Measurements from ENCODE around the gene TMEM147.

TMEM147 gene

GRCh38 chr19:35521124-35521743 lies 24.2 kb upstream of the TMEM147 start:
- ATAC-seq, result no peak
- DNase-seq, result no peak

- ATAC-seq, result no peak
- no peak for DNase-seq
Observed at GRCh38 chr19:35522745-35523327, 22.6 kb upstream of the TMEM147 start.

- no peak for ATAC-seq
- DNase-seq, result no peak
Observed at GRCh38 chr19:35524181-35524837, 21.1 kb upstream of the TMEM147 start.

GRCh38 chr19:35525873-35526272 lies 19.6 kb upstream of the TMEM147 start:
- DNase-seq (no peak), ATAC-seq (no peak)

GRCh38 chr19:35528218-35529038 lies 17.0 kb upstream of the TMEM147 start, which contains the start of gene SBSN:
TSS of gene SBSN (minus strand) at chr19:35528311. CDS start at chr19:35528281, 30 bp downstream.
- no peak for DNase-seq
- no peak for ATAC-seq

- no peak for ATAC-seq
- DNase-seq, result no peak
Observed at GRCh38 chr19:35529241-35530218, 15.9 kb upstream of the TMEM147 start.

GRCh38 chr19:35531291-35531690 lies 14.1 kb upstream of the TMEM147 start:
- DNase-seq, result no peak
- ATAC-seq, result no peak

- DNase-seq (no peak), ATAC-seq (no peak)
Observed at GRCh38 chr19:35533201-35533821, 12.1 kb upstream of the TMEM147 start, which contains the start of gene GAPDHS. TSS of gene GAPDHS (plus strand) at chr19:35533456. CDS start at chr19:35533528, 72 bp downstream.

- peak; percentile 67 for ATAC-seq
- DNase-seq, result peak; percentile 28
Observed at GRCh38 chr19:35533822-35534392, 11.5 kb upstream of the TMEM147 start.

GRCh38 chr19:35534803-35535480 lies 10.5 kb upstream of the TMEM147 start:
- DNase-seq, result no peak

GRCh38 chr19:35539314-35539713 lies 6.1 kb upstream of the TMEM147 start:
- DNase-seq (no peak), ATAC-seq (no peak)

More at GRCh38 chr19:35534803-35535480, 10.5 kb upstream of the TMEM147 start:
- ATAC-seq, result no peak

- DNase-seq (no peak), ATAC-seq (no peak)
Observed at GRCh38 chr19:35539850-35540249, 5.6 kb upstream of the TMEM147 start.

- DNase-seq (no peak), ATAC-seq (no peak)
Observed at GRCh38 chr19:35540356-35540927, 5.0 kb upstream of the TMEM147 start.

- no peak for DNase-seq
Observed at GRCh38 chr19:35542209-35542608, 3.2 kb upstream of the TMEM147 start.

GRCh38 chr19:35543280-35544109 lies 1.9 kb upstream of the TMEM147 start:
- ATAC-seq (no peak), DNase-seq (no peak)

More at GRCh38 chr19:35542209-35542608, 3.2 kb upstream of the TMEM147 start:
- no peak for ATAC-seq

GRCh38 chr19:35544110-35544802 lies 1.2 kb upstream of the TMEM147 start:
- no peak for DNase-seq
- ATAC-seq, result no peak

GRCh38 chr19:35545855-35546381 lies 492 bp downstream of the TMEM147 start:
- DNase-seq (peak; percentile 79), ATAC-seq (peak; percentile 81)

GRCh38 chr19:35546532-35546931 lies 1.1 kb downstream of the TMEM147 start:
- DNase-seq (no peak), ATAC-seq (no peak)
